ENCODE data around the gene ATP8A2. TPM values are rescaled to one million over a fixed set of nuclear protein-coding genes. Genes with fewer than 3 reads are reported as not detected.
"Not testable (repeated sequence)": the region's sequence is repeated elsewhere in the genome, so short reads cannot be mapped to it uniquely, and the experiment has no call there.

The ATP8A2 gene
- total and polyA plus RNA-seq, 7 donors = under 0.01 to 2.2 (median 1.2) TPM; not detected in 1

DNA sequence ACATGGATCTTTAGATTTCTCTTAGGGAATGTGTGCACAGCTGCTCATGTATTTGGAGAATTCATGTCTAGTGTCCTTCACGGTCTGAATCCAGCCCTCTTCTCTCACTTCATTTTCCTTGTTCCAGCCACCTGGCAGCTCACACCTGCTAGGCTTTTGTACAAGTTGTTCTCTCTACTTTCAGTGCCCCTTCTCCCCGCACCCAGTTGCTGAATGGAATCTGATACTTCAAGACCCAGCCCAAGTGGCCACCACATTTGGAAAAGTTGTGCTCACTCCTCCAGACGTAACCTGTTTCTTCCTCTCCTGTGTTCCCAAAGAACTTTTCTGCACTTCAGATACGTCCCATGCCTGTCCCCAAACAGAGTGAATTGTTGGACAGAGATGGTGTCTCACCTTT lies 444.5 kb downstream of the ATP8A2 start:
- H3K9me3 ChIP-seq = peaks cover 0 to 2% (median 0%) of the 10 kb centered on the region in 4 donors
- no peaks in the 10 kb centered on the region for H3K27me3 ChIP-seq
- intact Hi-C loops (cut with DNase I) = no loop called here
- TF ChIP-seq, protein P1, sequence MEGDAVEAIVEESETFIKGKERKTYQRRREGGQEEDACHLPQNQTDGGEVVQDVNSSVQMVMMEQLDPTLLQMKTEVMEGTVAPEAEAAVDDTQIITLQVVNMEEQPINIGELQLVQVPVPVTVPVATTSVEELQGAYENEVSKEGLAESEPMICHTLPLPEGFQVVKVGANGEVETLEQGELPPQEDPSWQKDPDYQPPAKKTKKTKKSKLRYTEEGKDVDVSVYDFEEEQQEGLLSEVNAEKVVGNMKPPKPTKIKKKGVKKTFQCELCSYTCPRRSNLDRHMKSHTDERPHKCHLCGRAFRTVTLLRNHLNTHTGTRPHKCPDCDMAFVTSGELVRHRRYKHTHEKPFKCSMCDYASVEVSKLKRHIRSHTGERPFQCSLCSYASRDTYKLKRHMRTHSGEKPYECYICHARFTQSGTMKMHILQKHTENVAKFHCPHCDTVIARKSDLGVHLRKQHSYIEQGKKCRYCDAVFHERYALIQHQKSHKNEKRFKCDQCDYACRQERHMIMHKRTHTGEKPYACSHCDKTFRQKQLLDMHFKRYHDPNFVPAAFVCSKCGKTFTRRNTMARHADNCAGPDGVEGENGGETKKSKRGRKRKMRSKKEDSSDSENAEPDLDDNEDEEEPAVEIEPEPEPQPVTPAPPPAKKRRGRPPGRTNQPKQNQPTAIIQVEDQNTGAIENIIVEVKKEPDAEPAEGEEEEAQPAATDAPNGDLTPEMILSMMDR (IDR thresholded peaks at IDR 0.05) = no peak
- TF ChIP-seq POLR2A (IDR thresholded peaks at IDR 0.05) (no peak), EP300 (IDR thresholded peaks at IDR 0.05) (no peak), POLR2AphosphoS5 (IDR thresholded peaks at IDR 0.05) (no peak)
- H3K4me3 ChIP-seq = no peak overlapping the region
- H3K4me1 ChIP-seq = peaks cover 0 to 6% (median 2%) of the 10 kb centered on the region in 4 donors
- no peak overlapping the region for H3K27ac ChIP-seq
- H3K36me3 ChIP-seq = no peaks in the 10 kb centered on the region
- DNase-seq = no peak
- WGBS, 2 donors = 44 to 84% methylated on average over 4 of the region's 4 CpGs

DNA sequence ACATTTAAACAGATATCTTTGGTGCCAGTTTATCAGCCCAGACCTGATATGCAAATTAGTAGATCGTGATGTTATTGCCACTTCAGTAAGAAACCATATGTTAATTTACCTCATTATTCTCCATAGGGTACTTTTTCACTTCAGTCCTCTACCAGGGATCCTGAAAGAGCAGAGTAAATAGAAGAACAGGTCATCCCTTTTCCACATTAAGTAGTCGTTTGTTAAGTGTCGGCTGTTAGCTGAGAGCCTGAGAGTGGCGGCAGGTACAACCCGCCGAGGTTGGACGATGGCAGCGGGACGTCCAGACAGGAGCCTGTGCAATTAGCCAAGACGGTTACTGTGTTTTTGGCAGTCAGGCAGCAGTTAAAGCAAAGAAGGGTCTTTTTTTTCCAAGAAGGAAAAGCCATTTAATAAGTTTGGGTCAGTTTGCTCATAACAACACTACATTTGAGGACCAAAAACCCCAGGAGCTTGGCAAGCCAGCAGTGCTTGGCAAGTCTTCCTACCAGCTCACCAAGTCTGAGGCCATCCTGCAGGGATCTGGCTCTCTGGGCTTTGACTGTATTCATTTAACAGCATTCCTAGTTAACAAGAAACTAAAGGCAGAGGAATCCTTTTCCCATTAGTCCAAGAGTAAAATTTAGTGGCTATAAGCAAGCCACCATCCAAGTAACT lies 448.2 kb downstream of the ATP8A2 start:
- no peak for TF ChIP-seq EP300 (IDR thresholded peaks at IDR 0.05)
- no peaks in the 10 kb centered on the region for H3K36me3 ChIP-seq
- 71 to 74% methylated on average over 10 of the region's 10 CpGs for WGBS, 2 donors
- no peak overlapping the region for H3K27ac ChIP-seq
- H3K4me3 ChIP-seq = no peak overlapping the region
- peaks cover 0 to 6% (median 2%) of the 10 kb centered on the region in 4 donors for H3K4me1 ChIP-seq
- no peaks in the 10 kb centered on the region for H3K9me3 ChIP-seq
- DNase-seq = no peak
- H3K27me3 ChIP-seq = no peaks in the 10 kb centered on the region
- intact Hi-C loops (cut with DNase I) = no loop called here

DNA sequence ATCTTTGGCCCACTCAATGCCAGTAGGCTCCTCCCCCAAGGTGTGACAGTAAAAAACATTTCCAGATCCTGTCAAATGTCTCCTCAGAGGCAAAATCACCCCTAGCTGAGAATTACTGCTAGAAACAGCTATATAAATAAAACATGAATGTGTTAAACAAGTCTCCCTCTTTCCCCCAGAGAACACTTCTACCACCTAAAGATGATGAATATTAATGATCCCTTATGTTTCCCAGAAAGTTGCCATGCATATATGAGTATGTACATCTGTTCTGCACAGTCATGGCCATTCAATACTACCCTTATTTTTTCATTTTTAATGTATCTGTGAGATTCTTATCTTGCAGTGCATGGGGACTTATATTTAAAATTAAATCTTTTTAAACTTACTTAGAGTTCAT lies 450.0 kb downstream of the ATP8A2 start:
- peaks cover 0 to 6% (median 2%) of the 10 kb centered on the region in 4 donors for H3K4me1 ChIP-seq
- H3K27me3 ChIP-seq = no peaks in the 10 kb centered on the region
- no peak for DNase-seq
- no peak overlapping the region for H3K27ac ChIP-seq
- no peaks in the 10 kb centered on the region for H3K9me3 ChIP-seq
- no peaks in the 10 kb centered on the region for H3K36me3 ChIP-seq
- TF ChIP-seq EP300 (IDR thresholded peaks at IDR 0.05) (no peak), POLR2A (IDR thresholded peaks at IDR 0.05) (no peak), POLR2AphosphoS5 (IDR thresholded peaks at IDR 0.05) (no peak)
- TF ChIP-seq, protein P1 (IDR thresholded peaks at IDR 0.05) = no peak
- intact Hi-C loops (cut with DNase I) = no loop called here
- no peak overlapping the region for H3K4me3 ChIP-seq

DNA sequence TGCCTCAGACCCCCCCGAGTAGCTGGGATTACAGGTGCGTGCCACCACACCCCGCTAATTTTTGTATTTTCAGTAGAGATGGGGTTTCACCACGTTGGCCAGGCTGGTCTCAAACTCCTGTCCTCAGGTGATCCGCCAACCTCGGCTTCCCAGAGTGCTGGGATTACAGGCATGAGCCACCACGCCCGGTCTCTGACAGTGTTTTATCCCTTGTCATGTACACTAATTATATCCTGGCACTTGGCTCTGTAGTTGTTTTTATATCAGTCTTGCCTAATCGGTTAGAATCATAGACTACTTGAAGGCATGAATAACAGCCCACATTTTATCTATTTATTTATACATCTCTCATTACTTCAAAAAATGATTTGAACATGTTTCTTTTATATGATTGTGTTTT lies 455.4 kb downstream of the ATP8A2 start:
- H3K4me3 ChIP-seq; intact Hi-C loops (cut with DNase I); DNase-seq; H3K27me3 ChIP-seq; H3K27ac ChIP-seq; H3K9me3 ChIP-seq; H3K36me3 ChIP-seq: not testable (repeated sequence)
- 38 to 76% methylated on average over 9 of the region's 9 CpGs for whole genome bisulfite sequencing, 2 donors
- H3K4me1 ChIP-seq = peaks cover 0 to 12% (median 5%) of the 10 kb centered on the region in 4 donors

DNA sequence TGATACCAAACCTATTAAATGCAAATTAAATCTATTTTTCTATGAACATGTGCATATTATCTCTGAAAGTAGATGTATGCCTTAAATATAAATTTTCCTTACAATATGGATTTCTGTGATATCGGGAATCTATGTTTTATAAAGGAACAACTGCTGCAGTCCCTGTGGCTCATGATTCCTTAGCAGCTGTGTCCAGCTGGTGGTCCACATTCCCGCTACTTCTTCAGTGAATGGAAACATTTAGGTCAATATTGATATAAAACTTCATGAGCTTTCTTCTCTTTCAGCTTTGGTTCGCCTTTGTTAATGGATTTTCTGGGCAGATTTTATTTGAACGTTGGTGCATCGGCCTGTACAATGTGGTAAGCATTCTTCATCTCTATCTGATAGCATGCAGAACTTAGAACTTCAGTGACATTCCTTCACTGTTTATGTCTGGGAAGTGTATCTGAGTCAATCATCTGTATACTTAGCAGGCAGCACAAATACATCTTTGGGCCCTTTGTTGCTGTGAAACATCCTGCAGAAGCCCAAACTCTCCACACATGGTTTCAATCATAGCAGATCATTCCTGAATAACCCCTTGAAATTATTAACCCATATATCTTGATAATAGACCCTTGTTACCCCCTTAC lies 456.2 kb downstream of the ATP8A2 start:
- DNase-seq = no peak
- Histone ChIP-seq H3K4me1 (peaks cover 0 to 12% (median 5%) of the 10 kb centered on the region in 4 donors), H3K4me3 (no peak overlapping the region), H3K27me3 (no peaks in the 10 kb centered on the region), H3K9me3 (no peaks in the 10 kb centered on the region), H3K27ac (no peak overlapping the region), H3K36me3 (no peaks in the 10 kb centered on the region)
- intact Hi-C loops (cut with DNase I) = no loop called here
- 78% methylated on average over 5 of the region's 5 CpGs for WGBS, 2 donors
- no peak for TF ChIP-seq POLR2A (IDR thresholded peaks at IDR 0.05)
- TF ChIP-seq, protein P1 (IDR thresholded peaks at IDR 0.05) = no peak
- no peak for TF ChIP-seq POLR2AphosphoS5 (IDR thresholded peaks at IDR 0.05)
- no peak for TF ChIP-seq EP300 (IDR thresholded peaks at IDR 0.05)
